MM.1S (cell line): ENCODE results near the gene SNX3.

Experiments
- CTCF ChIP-seq: fragments of 300-600 bp; sonication (generic); IDR thresholded peaks from 2 replicates; pipeline ENCODE4 v1.5.1; 2016; ENCODE audit warnings: antibody characterized with exemption, low read length, mixed read lengths
- EZH2 ChIP-seq: fragments of 300-600 bp; sonication (generic); optimal IDR thresholded peaks from 2 replicates; pipeline ENCODE3; 2017; ENCODE audit warnings: low read depth, mild to moderate bottlenecking, antibody characterized with exemption, low read length, mixed read lengths

GRCh38 chr6:108238322-108238721 lies 22.5 kb downstream of the SNX3 start:
- TF ChIP-seq CTCF = no peak
- no peak for TF ChIP-seq EZH2
